ENCODE data around the gene ABHD14A.

ABHD14A gene

DNA sequence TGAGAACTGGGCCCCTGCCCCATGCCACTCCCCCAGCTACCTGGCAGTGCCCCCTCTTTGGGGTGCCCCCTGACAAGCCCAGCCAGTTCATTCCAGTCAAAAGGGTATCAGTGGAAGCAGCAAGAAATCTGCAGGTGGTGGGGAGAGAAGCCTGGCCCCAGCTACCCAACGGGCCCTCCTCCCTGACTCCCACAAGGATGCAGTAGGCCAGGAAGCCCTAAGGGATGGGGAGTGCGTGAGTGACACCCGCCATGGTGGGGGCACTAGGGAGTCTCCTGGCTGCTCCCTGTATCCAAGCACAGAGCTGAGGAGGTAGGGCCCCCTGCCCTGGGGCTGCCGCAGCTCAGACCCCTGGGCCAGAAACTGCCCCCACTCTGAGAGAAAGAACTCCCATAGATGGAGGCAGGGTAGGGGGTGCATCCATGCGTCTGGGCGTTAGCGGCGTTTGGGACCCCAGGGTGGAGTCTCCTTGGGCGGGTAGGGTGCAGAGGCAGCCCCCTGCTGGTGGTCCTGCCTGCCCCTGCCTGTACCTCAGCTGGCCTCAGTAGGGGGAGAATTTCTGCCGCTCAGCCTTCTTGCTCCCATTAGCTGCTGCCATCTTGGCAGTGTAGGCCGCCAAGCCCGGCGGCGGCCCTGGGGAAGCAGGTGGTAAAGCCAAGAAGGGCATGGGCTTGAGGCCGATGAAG is 17.2 kb upstream of the ABHD14A start:
- FAIRE-seq, result no peak

DNA sequence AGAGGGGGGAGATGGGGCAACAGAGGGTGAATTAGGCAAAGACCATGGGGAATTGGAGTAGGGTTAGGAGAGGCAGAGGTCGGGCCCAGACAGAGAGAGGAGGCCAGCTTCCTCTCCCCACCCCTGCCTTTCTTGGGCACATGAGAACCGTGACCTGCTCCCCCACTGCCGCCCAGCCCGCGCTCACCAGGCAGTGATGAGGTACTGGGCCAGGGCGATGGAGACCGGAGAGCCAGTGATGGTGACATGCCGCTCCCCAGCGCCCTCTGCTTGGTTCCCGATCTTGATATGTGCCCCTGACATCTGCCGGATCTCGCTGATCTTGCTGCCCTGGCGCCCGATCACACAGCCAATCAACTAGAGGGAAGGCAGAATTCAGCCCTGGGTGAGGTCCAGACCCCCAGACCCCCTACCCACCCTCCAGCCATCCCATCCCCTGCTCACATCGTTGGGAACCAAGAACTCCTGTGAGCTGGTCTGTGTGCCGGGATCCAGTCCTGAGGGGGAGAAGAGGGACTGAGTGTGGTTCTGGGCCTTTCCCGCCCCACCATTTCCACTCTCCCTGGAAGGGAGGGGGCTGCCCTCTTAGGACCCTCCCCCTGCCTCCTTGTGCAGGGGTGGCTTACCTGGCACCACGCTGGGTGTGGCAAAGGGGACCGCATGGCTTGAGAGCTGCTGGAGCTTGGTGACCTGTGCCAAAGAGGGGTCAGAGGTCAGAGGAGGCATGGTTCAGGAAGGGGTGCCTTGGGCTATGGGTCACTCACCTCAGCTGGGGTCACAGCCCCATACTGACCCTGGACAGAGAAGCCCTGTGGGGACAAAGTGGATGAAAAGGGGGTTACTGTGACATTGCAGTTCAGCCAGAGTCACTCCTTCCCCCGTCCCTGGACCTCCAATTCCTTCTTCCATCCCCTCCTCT is 16.0 kb upstream of the ABHD14A start:
- no peak for FAIRE-seq

DNA sequence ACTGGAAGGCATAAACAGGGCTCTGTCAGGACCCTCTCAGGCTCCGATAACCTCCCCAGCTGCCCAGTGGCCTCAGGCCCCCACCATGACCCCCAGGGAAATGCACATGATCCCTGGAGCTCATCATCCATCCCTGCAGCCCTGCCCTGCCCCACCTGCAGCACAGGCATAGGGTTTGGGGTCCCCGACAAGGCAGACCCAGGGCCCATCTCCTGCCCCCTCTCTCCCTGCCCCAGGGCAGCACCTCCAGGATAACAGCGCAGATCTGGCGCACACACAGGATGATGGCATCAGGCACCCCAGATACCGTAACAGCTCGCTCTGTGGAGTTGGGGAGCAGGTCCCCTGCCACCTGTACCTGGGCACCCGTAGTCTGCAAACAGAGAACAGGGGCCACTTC is 15.2 kb upstream of the ABHD14A start:
- no peak for FAIRE-seq

DNA sequence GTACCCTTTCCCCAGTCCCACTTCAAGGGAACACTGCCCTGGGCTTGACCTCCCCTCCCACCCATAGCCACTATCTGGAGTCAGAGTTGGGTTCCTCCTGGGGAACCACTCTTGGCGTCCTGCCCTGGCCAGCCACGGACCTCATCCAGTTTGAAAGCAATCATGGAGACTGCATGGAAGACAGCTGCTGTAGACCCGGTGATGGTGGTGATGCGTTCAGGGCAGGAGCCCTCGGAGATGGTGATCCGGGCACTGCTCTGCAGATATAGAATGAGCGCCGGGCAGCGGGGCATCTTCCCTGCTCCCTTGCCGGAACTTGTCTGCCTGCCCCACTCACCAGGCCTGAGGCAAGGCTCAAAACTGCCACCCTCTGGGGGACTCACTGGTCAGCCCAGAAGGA is 14.5 kb upstream of the ABHD14A start:
- no peak for FAIRE-seq

DNA sequence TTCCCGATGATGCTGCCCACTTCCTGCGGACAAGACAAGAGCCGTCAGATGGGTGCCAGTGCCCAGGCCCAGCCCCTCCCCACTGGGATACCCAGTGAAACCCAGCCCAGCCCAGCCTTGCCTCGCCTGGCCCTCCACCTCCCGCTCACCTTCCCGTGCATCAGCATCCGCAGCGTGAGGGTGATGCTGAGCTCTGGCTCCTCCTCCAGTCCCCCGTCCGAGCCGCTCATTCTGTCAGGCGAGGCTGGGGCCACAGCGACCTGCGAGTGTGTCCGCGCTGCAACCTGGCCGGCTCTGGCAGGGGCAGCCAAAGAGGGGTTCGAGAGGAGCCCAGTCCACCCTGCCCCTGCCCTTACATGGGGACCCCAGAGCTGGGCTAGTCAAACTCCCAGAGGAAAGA is 13.9 kb upstream of the ABHD14A start:
- no peak for FAIRE-seq

DNA sequence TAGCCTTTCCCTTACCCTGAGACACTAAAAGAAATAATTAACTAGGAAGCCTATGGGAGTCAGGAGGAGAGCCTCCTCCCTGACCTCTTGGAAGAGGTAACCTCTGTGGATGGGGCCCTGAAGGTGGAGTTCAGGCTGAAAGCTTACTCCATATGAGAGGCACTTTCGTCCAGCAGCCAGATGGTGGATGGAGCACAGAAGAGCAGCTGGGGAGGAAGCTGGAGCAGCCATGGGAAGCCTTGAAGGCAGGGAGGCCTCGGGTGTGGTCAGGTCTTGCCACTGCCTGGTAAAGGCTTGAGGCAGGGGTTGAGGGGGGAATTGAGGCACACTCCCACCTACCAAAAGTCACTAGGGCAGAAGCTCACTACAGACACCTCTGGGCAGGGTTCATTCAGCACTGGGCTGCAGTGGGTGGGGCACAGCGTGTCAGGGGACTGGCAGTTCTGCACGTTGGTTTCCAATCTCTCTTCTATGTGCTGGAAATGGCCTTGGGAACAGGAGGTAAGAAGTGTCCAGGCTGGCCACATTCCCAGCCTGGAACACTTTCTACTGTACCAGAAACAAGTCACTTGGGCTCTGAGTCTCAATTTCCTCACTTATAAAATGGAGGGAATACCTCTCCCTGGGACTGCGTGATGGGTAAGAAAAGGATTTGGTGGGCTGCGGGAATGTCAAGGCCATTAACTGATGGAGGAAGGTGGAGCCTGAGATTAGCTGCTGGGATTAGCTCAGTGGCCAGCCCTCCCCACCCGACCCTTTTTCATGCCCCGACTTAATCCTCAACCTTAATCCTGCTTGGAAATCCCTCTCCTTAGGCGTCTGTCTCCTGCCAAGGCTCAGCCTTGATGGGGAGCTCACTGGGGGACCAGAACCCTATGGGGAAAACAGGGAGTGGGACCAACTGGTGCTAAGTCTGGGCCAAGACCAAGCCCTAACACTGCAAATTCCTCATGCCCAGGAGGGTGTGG is 13.0 kb upstream of the ABHD14A start:
- FAIRE-seq, result no peak

DNA sequence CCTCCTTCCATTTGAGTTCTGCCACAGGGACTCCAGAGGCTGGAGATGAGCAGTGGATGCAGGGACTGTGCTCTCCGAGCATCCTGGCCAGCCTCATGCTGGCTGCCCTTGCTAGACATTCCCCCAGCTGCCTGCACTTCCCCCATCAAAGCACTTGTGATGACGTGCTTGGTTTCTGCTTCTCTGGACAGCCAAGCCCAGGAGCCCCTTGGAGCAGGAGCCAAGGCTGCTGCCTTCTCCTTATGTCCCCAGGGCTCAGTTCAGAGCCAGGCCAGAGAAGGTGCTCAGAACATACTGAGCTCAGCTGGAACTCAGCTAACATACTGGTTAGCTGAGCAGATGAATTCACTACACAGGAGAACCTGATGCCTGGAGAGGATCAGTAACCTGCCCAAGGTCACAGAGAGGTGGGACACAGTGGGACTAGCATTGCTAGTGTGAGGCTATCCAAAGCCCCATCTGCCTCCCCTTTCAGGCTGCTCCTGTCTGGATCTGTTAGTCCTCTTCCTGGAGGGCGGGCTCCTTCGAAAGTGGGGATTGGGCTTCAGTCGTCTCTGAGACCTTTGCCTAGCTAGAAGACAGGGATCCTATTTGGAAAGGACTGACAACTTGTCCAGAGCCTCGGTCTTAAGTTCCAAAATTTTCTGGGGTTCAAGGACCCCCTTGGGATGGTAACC is 11.9 kb upstream of the ABHD14A start:
- FAIRE-seq, result no peak

DNA sequence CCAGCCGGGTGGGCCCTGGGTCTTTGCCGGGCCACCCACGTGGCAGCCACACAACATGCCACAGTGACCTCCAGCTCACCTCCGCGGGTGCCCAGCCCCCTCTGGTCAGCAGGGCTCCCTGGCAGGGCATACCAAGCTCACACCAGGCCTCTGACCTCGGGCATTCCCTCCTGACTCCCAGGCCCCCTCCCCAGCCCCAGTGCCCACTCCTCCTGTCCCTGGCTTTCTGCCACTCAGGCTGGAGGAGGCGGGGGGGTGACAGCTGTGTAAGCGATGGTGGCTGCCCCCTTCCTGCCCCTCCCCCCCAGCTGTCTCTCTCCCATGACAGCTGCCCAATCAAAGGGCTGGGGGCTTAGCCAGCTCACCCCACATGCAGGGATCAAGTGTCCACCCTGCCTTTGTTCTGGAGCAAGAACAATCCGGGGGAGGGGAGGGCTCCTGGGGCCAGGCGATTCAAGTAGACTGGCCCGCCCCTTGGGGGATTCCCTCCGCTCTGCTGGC is 10.9 kb upstream of the ABHD14A start:
- no peak for FAIRE-seq

DNA sequence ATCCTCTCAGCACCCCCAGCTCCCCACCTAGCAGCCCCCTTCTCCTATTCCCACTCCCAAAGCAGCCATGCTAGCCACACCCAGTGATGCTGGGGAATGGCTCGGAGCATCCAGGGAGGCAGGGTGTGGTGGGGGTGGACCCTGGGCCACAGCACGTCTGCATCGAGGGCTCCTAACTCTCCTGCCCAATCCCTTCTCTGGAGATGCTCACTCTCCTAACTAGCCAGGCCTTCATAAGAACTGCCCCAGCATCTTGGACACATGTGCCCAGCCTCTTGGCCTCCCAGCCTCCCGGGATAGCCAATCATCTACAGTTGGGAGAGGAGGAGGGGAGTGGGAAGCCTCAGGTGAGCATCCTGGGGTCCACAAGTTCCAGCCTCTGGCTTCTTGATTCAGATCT is 10.3 kb upstream of the ABHD14A start:
- FAIRE-seq, result no peak

DNA sequence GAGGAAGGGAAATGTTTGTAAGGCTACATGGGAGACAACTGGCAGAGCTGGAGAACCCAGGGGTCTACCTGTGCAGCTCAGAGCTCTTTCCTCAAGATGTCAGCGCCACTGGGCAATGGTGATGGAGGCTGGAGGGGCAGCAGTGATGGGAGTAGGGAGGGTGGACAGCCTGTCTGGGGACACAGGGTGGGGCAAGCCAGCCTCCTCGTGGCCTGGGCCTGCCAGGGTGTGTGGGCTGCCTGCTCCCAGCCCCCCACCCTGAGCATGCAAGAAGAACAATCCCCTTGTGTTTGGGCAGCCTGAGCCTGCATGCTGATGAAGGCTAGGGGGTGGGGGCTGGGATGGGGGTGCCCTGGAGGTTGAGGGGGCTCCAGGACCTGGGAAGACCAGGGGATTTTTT is 8.8 kb upstream of the ABHD14A start:
- FAIRE-seq, result no peak

DNA sequence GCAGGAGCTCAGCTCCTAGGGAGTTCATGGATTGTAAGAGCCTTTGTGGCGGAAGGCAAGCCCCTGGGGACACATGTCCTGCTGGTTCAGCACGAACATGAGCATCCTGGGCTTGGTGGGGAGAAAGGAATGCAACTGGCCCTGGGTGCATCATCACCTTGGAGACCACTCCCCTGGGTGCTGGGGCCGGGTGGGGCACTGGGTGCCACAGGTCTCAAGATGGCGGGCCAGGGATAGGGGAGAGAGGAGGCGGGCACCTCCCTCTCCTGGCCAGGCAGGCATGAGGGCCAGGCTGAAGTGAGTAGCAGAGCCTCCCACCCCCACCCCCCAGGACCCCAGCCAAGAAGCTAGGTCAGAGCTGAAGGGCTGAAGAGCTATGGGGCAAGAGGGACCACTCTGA is 8.4 kb upstream of the ABHD14A start:
- no peak for FAIRE-seq

DNA sequence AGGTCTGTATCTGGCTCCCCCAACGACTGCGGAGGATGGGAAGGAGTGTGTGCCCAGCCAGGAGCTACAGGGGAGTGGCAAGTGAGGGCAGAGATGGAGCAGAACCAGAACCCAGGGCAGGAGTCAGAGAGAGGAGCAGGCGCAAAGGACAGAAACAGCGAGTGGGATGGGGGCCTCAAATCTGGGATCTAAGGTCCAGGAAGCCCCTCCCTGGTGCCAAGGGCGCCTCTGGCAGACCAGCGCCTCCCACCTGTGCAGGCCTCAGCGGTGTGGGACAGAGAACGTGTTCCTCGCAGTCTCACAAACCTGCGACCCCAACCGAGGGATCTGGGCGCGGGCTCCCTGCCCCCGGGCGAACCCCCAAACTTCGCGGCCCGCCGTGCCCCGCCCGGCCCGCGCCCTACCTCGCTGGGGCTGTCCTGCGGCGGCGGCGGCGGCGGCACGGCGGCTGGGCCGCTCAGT is 7.9 kb upstream of the ABHD14A start:
- FAIRE-seq, result no peak

DNA sequence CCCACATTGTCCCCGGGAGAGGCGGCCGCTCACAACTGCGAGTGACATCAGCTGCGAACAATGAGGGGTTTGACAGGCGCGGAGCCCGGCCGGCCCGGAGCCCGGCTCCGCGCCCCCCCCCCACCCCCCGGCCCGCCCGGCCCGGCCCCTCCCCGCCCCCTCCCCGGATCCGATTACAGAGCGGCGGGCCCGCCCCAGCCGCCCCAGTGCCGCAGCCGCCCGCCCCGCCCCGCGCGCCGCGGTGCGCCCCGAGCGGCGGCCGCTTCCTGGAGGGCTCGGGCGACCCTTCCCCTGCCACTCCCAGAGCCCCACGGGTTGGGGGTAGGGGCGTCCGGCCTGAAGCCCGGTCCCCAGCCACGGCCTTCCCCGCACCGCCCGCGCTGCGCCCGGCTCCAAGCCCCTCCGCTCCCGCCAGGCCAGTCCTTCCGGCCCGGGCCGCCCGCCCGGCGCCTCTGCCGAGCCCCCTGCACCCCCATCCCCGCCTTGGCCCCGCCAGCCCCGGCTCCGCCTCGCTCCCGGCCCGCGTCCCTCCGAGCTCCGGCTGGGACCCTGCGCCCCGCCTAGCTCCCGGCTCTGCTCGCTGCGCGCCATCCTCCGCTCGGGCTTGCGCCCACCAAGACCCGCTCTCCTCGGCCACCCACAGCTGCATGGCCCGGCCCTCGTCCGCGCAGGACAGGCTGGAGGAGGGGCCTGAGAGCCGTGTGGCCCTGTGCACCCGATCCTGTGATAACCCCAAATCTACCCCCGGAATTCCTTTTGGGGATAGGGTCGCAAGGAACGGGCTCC is 7.3 kb upstream of the ABHD14A start, which contains the start of gene PCBP4:
TSS of gene PCBP4 (minus strand) at position 71 of the 786 bp plus-strand sequence. CDS start 6,214 bp downstream, outside the sequence.
- FAIRE-seq, result no peak

DNA sequence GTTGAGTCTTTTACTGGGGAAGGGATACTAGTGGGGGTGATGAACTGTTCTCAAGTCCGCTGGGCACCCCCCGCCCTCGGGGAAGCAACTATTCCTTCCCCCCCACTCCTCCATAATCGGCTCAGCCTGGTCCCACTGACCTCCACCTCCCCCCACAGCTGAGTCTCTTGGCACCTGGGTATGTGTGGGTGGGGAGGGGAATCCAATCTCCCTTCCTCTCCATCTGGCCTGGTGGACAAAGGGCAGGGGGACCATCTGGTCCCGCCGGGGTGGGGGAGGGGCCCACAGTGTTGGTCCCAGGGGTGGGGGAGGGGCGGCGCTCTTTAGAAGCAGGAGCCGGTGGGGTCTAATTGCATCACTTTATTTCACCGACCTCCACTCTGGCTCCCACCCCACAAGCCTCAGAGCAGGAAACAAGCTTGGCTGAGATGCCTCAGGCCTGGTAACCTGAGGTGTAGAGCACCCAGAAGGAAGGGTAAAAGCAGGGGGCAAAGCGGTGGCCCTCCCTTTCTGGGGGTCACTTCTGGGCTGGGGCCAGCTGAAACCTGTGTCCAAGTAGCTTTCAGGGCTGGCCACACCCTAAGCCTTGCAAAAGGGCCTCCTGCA is 6.6 kb upstream of the ABHD14A start:
- FAIRE-seq, result no peak

DNA sequence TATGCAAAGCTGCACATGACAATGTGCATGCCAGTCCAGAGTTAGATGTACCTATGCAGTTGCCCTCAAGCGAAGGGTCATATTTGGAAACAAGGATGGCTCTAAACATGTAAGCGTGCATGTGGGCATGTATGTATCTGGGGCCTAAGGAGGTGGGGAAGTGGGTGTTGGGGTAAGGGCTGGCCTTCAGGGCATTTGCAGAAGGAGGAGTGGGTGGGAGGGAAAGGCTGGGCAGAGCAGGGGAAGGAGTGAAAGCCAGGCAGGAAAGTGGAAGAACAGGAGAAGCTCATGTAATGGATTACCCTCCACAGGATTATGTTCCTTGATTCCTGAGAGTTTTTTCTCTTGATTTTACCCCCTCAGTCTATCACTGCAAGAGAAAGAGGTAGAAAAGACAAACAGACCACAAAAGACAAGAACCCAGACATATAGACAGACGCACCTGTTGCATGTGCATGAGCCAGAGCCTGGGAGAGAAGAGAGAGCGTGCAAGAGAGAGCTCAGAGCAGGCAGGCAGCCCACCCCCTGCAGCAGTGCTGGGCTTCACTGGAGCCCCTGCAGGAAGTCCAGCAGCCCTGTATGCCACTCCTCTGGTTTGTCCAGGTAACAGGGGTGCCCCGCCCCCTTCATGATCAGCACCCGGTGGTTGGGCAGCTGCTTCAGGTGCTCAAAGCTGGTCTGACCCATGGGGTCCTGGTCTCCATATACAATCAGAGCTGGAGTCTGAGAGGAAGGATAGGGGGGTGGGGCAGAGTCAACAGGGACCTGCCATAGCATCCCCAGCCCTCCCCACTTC is 5.8 kb upstream of the ABHD14A start:
- no peak for FAIRE-seq

DNA sequence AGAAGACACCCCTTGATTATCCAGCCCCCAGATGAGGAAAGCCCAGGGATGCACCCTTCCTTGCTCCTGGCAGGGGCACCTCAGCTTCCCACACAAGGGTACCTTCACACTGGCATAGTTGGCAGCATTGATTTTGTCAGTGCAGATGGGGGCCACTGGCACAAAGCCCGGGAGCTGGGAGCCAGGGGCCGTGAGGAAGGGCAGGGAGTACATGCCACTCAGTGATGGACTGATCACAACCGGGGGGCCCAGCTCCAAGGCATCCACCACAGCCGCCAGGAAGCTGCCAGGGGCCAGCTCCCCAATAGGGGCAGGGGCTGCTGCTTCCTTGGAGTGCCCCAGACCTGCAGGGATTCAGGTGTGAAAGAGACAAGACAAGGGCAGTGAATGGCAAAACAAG is 5.0 kb upstream of the ABHD14A start:
- no peak for FAIRE-seq

DNA sequence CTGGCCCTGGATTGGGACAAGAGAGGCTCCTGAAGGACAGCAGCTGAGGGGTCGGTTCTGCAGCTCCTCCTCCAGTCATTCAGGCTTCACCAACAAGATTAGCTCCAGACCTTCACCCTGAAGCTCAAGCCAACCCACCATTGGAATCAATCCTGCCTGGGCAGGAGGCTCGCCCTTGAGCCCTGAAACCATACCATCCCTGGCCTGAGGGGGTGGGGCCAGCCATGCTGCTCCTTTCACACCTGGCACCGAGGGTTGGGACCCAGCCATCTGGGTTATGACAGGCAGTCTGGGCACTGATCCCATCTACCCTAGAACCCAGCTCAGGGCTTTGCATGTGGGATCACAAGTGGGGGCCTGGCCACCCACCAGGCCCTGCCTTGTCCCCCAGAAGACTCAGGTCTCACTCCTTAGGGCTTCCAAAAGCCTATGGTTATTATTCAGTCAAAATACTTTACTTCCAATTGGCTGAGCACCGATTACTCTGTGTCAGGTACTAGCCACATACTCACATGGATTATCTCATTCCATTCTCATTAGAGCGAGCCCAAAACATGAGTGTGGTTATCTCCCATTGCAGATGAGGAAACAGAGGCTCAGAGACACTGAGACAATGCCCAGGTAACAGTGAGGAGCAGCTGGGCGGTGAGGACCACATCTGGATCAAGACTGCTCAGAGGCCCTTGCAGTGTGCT is 4.1 kb upstream of the ABHD14A start:
- FAIRE-seq, result no peak

DNA sequence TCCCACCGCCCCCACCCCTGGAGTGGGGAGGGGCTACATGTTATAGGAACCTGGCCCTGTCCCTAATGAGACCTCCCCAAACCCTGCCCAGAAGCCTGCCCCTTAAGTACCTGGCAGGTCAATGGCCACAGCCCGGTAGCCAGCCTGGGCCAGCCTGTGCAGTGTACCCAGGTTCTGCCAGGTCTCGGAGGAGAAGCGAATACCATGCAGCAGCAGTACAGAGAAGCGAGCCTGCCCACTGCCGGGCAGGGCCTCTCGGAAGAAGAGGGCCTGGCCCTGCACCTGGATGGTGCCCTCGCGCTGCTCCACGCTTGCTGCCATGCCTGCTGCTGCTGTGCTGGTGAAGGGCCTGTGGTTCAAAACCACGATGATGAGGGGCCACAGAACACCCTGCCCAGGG is 3.5 kb upstream of the ABHD14A start:
- no peak for FAIRE-seq

DNA sequence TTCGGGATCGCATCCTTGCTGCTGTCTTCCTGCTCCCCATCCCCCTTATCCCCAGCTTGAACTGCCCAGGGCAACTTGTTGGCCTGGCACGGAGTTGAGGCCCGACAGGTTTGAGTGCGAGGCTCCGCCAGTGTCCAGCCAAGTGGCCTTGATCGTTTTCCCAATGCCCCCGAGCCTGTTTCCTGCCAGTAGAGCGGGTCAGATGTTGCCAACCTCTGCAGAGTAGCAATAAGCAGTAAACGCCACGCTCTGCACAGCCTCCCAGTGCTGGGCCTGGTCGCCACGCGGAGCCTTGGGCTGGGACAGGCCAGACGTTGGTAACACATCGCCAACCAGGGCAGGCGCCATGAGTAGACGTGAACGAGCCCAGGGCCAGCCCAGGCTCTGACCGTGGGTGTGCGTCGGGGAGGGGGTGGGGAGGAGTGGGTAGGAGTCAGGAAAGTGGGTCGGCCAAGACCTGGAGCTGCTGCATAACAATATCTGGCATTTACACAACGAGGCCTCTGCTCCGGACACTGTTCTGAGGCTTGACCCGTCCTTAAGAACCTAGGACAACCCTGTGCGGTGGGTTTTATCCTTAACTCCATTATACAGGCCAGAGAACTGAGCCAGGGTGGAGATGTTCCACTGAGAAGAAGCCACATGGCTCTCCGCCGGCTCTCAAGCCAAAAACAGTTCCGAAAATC is 444 bp upstream of the ABHD14A start:
- FAIRE-seq, result no peak

Data from colon (tissue), 2 donors.